Nephron progenitor cell (in vitro differentiated cells): Measurements from ENCODE around the gene CHD6.

Experiments used
- DNase-seq: peaks from one replicate; pipeline ENCODE4 v3.0.0; 2021
- H3K27ac Mint-ChIP-seq: 2 replicates; pipeline ENCODE4 v1.8.0; 2021; ENCODE audit warnings: mild to moderate bottlenecking, moderate library complexity, mixed read lengths
- H3K27me3 Mint-ChIP-seq: 2 replicates; pipeline ENCODE4 v1.8.0; 2021; ENCODE audit warnings: mild to moderate bottlenecking, low read depth, mixed read lengths; ENCODE audit not compliant: poor library complexity
- H3K36me3 Mint-ChIP-seq: 2 replicates; pipeline ENCODE4 v1.8.0; 2021; ENCODE audit warnings: low read depth, mixed read lengths
- H3K4me1 Mint-ChIP-seq: 2 replicates; pipeline ENCODE4 v1.8.0; 2021; ENCODE audit warnings: mixed read lengths
- H3K4me3 Mint-ChIP-seq: 2 replicates; pipeline ENCODE4 v1.8.0; 2021; ENCODE audit warnings: mild to moderate bottlenecking, moderate library complexity, mixed read lengths
- H3K9me3 Mint-ChIP-seq: 2 replicates; pipeline ENCODE4 v1.8.0; 2021; ENCODE audit warnings: mild to moderate bottlenecking, moderate library complexity, mixed read lengths
- CTCF ChIP-seq: fragments of 200-600 bp; sonication (generic); IDR thresholded peaks from 2 replicates; pipeline ENCODE4 v1.5.0; 2021; ENCODE audit warnings: antibody characterized with exemption

The CHD6 gene

GRCh38 chr20:41422953-41423352, 195.2 kb downstream of the CHD6 start:
- no peak for DNase-seq
- H3K4me1 Mint-ChIP-seq: peaks cover 26% of the 10 kb centered on the region
- H3K27ac Mint-ChIP-seq: peak overlapping the region; percentile 75
- no peak overlapping the region for H3K4me3 Mint-ChIP-seq
- H3K36me3 Mint-ChIP-seq: peaks cover 83% of the 10 kb centered on the region
- no peaks in the 10 kb centered on the region for H3K27me3 Mint-ChIP-seq
- no peaks in the 10 kb centered on the region for H3K9me3 Mint-ChIP-seq
- no peak for TF ChIP-seq CTCF

GRCh38 chr20:41418739-41419293, 199.4 kb downstream of the CHD6 start:
- no peaks in the 10 kb centered on the region for H3K9me3 Mint-ChIP-seq
- H3K27ac Mint-ChIP-seq: no peak overlapping the region
- peaks cover 85% of the 10 kb centered on the region for H3K36me3 Mint-ChIP-seq

GRCh38 chr20:41418031-41418430, 200.1 kb downstream of the CHD6 start:
- Mint-ChIP-seq H3K27me3 (no peaks in the 10 kb centered on the region), H3K27ac (no peak overlapping the region), H3K9me3 (no peaks in the 10 kb centered on the region), H3K4me3 (no peak overlapping the region), H3K36me3 (peaks cover 82% of the 10 kb centered on the region), H3K4me1 (peaks cover under 1% of the 10 kb centered on the region)
- no peak for DNase-seq
- no peak for TF ChIP-seq CTCF

More at GRCh38 chr20:41418739-41419293, 199.4 kb downstream of the CHD6 start:
- peaks cover 8% of the 10 kb centered on the region for H3K4me1 Mint-ChIP-seq
- no peak for DNase-seq
- H3K27me3 Mint-ChIP-seq: no peaks in the 10 kb centered on the region
- no peak for TF ChIP-seq CTCF
- H3K4me3 Mint-ChIP-seq: no peak overlapping the region

GRCh38 chr20:41415191-41415590, 203.0 kb downstream of the CHD6 start:
- no peak overlapping the region for H3K4me3 Mint-ChIP-seq
- no peaks in the 10 kb centered on the region for H3K27me3 Mint-ChIP-seq
- peaks cover 76% of the 10 kb centered on the region for H3K36me3 Mint-ChIP-seq
- peaks cover 9% of the 10 kb centered on the region for H3K4me1 Mint-ChIP-seq
- no peak overlapping the region for H3K27ac Mint-ChIP-seq
- no peak for DNase-seq
- TF ChIP-seq CTCF: no peak
- no peaks in the 10 kb centered on the region for H3K9me3 Mint-ChIP-seq

GRCh38 chr20:41413169-41413568, 205.0 kb downstream of the CHD6 start:
- Mint-ChIP-seq H3K9me3 (no peaks in the 10 kb centered on the region), H3K4me1 (peaks cover 21% of the 10 kb centered on the region), H3K27me3 (no peaks in the 10 kb centered on the region), H3K4me3 (no peak overlapping the region), H3K36me3 (peaks cover 82% of the 10 kb centered on the region), H3K27ac (peak overlapping the region; percentile 55)
- no peak for TF ChIP-seq CTCF
- no peak for DNase-seq

- Mint-ChIP-seq H3K36me3 (peaks cover 77% of the 10 kb centered on the region), H3K9me3 (no peaks in the 10 kb centered on the region), H3K27ac (peak overlapping the region; percentile 66), H3K27me3 (no peaks in the 10 kb centered on the region), H3K4me3 (no peak overlapping the region), H3K4me1 (peaks cover 21% of the 10 kb centered on the region)
- no peak for DNase-seq
- no peak for TF ChIP-seq CTCF
Measured at GRCh38 chr20:41412324-41413120, 205.7 kb downstream of the CHD6 start.
